Measurements from ENCODE around the gene ZBTB43. TPM values are rescaled to one million over a fixed set of nuclear protein-coding genes. Genes with fewer than 3 reads are reported as not detected.
"Not testable (repeated sequence)": the region's sequence is repeated elsewhere in the genome, so short reads cannot be mapped to it uniquely, and the experiment has no call there.

Gene ZBTB43
- total and polyA plus RNA-seq, 4 experiments from 2014 or later: 8.2 to 22.7 (median 15.7) TPM

DNA sequence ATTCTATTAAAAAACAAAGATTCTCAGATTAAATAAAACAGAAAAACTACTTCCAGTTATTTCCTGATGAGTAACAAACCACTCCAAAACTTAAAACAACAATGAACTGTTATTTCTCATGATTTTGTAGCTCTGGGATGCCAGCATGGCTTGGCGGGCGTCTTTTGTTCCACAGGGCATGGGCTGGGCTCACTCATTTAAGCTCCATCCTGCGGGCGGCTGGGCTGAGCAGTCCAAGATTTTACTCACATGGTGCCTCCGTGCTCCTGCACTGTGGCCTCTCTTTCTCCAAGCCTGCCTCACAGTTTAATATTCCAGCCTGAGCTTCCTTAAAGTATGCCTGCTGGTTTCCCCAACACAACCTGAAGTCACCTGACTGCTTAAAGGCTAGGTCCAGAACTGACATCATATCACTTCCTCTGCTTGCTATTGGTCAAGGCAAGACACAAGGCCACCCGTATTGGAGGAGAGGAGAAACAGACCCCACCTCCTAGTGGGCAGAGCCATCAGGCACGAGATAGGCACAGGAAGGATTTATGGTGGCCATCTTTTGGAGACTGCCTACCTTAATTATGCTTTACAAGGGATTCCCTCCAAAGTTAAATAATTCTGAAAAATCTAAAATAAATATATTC, 41.6 kb upstream of the ZBTB43 start:
- Mint-ChIP-seq H3K9me3 (no peaks in the 10 kb centered on the region), H3K4me1 (no peaks in the 10 kb centered on the region), H3K4me3 (no peak overlapping the region), H3K27me3 (peaks cover 3 to 9% of the 10 kb centered on the region in 2 donors), H3K27ac (no peak overlapping the region), H3K36me3 (no peaks in the 10 kb centered on the region)
- POLR2A ChIA-PET (ENCODE audit: partially characterized antibody): interaction anchor here (0.6 to 1.2 kb wide), 2 partner anchors 19 to 40 kb away, joined by 3 read pairs; no protein-coding TSS in a partner anchor
- no peaks in the 10 kb centered on the region for H3K9me3 ChIP-seq (ENCODE audit: control insufficient read depth in 1 of 2, low read length in 2 of 2)
- no peak for DNase-seq
- no peaks in the 10 kb centered on the region for H3K27me3 ChIP-seq (ENCODE audit: insufficient read depth, low read length)
- H3K27ac ChIP-seq (ENCODE audit: low read depth, low read length): no peak overlapping the region
- CTCF ChIA-PET (ENCODE audit: partially characterized antibody): interaction anchor here (1.0 to 1.1 kb wide), 2 partner anchors 9 to 10 kb away, joined by 4 read pairs; no protein-coding TSS in a partner anchor
- intact Hi-C loops (cut with micrococcal nuclease): no loop called here
- H3K36me3 ChIP-seq (ENCODE audit: insufficient read depth, low read length): no peaks in the 10 kb centered on the region
- H3K4me1 ChIP-seq (ENCODE audit: insufficient read depth, low read length): no peaks in the 10 kb centered on the region
- no peak overlapping the region for H3K4me3 ChIP-seq (ENCODE audit: low read length in 2 of 2)

DNA sequence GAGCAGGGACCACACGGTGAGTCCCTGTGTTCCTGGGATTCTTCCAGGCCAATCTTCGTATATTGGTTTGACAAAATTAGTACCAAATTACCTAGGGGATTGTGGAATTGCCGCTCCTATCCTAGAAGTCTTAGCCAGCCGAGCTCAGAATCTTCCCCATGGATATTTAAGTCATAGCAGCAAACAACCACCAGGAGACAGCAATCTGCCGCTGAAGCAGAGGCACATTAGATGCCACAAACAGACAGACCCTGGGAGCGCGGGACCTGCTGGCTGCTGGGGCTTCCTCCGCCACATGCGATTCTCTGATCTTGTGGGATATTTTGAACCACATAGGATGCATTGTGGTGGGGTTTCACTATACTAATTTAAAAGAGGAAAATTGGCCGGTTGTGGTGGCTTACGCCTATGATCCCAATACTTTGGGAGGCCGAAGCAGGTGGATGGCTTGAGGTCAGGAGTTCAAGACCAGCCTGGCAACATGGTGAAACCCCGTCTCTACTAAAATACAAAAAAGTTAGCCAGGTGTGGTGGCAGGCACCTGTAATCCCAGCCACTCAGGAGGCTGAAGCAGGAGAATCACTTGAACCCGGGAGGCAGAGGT, 31.7 kb upstream of the ZBTB43 start:
- H3K4me3 Mint-ChIP-seq: no peak overlapping the region
- POLR2A ChIA-PET (ENCODE audit: partially characterized antibody): no interaction called here
- no peak for DNase-seq

DNA sequence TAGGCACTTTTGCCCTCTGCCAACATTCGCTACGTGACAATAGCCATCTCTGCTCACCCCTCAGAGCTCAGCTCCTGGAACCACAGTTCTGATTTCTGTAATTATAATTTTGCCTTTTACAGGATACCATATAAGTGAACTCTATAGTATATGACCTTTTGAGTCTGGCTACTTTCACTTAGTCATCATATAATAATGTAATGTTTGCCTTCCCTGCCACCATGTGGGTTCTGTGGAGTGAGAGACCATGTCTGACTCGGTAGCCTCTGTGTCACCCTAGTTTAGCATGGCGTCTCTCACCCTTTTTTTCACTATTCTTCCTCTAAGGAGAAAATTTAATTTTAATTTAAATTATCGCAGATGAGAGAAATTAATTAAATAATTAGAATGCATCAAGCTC, 28.9 kb upstream of the ZBTB43 start:
- Mint-ChIP-seq H3K4me1 (peaks cover 0 to 4% (median 0%) of the 10 kb centered on the region in 4 donors), H3K4me3 (no peak overlapping the region), H3K27ac (peak overlapping the region in 1 of 7 donors; percentile 47), H3K9me3 (no peaks in the 10 kb centered on the region), H3K27me3 (peaks cover 6 to 15% of the 10 kb centered on the region in 2 donors), H3K36me3 (no peaks in the 10 kb centered on the region)
- ChIA-PET POLR2A (ENCODE audit: partially characterized antibody) (interaction anchor here (1.0 kb wide), 1 partner anchor 53 kb away, joined by 3 read pairs; no protein-coding TSS in a partner anchor), CTCF (ENCODE audit: partially characterized antibody) (interaction anchor here (12.8 kb wide), 1 partner anchor 69 kb away, joined by 587 read pairs; no protein-coding TSS in a partner anchor)
- H3K27ac ChIP-seq (ENCODE audit: low read depth, low read length): no peak overlapping the region
- H3K36me3 ChIP-seq (ENCODE audit: insufficient read depth, low read length): no peaks in the 10 kb centered on the region
- DNase-seq: no peak
- intact Hi-C loops (cut with micrococcal nuclease): no loop called here
- H3K4me3 ChIP-seq (ENCODE audit: low read length in 2 of 2): no peak overlapping the region
- H3K27me3 ChIP-seq (ENCODE audit: insufficient read depth, low read length): no peaks in the 10 kb centered on the region
- no peaks in the 10 kb centered on the region for H3K9me3 ChIP-seq (ENCODE audit: control insufficient read depth in 1 of 2, low read length in 2 of 2)
- no peaks in the 10 kb centered on the region for H3K4me1 ChIP-seq (ENCODE audit: insufficient read depth, low read length)

More for the DNA sequence above, 31.7 kb upstream of the ZBTB43 start:
- Mint-ChIP-seq H3K27me3 (peaks cover 3 to 6% of the 10 kb centered on the region in 2 donors), H3K27ac (no peak overlapping the region), H3K4me1 (peaks cover 0 to under 1% (median 0%) of the 10 kb centered on the region in 4 donors), H3K36me3 (no peaks in the 10 kb centered on the region), H3K9me3 (no peaks in the 10 kb centered on the region)
- Histone ChIP-seq H3K27me3 (ENCODE audit: insufficient read depth, low read length) (no peaks in the 10 kb centered on the region), H3K4me1 (ENCODE audit: insufficient read depth, low read length) (no peaks in the 10 kb centered on the region), H3K36me3 (ENCODE audit: insufficient read depth, low read length) (no peaks in the 10 kb centered on the region), H3K9me3 (ENCODE audit: control insufficient read depth in 1 of 2, low read length in 2 of 2) (no peaks in the 10 kb centered on the region), H3K27ac (ENCODE audit: low read depth, low read length) (no peak overlapping the region), H3K4me3 (ENCODE audit: low read length in 2 of 2) (no peak overlapping the region)
- CTCF ChIA-PET (ENCODE audit: partially characterized antibody): interaction anchor here (1.5 to 5.4 kb wide), 2 partner anchors 10 to 67 kb away, joined by 4 to 44 read pairs; no protein-coding TSS in a partner anchor
- intact Hi-C loops (cut with micrococcal nuclease): no loop called here

DNA sequence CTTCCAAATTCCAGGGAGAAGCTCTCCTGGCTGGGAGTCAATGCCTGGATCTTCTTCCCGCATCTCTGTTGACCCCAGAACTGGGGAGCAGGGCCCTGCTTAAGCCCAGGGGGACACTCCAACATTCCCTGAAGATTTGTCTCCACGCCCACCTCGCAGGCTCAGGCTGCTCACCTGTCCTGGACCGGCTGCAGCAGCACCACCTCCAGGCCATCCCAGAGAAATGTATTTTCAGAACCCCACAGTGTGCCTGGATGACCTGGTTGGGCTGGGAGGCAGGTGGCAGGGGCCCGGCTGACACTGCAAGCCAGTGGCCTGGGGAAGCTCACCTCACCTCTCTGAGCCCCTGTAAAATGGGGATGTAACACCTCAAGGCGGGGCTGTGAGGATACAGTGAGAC, 27.1 kb upstream of the ZBTB43 start:
- Mint-ChIP-seq H3K36me3 (no peaks in the 10 kb centered on the region), H3K4me3 (no peak overlapping the region), H3K9me3 (no peaks in the 10 kb centered on the region), H3K4me1 (peaks cover 0 to 4% (median 2%) of the 10 kb centered on the region in 4 donors), H3K27ac (no peak overlapping the region), H3K27me3 (peaks cover 9 to 19% of the 10 kb centered on the region in 2 donors)
- ChIA-PET POLR2A (ENCODE audit: partially characterized antibody) (interaction anchor here (1.0 to 2.3 kb wide), 2 partner anchors 9 to 71 kb away, joined by 3 to 4 read pairs; no protein-coding TSS in a partner anchor), CTCF (ENCODE audit: partially characterized antibody) (interaction anchor here (1.7 to 12.8 kb wide), 2 partner anchors 59 to 70 kb away, joined by 6 to 587 read pairs; no protein-coding TSS in a partner anchor)
- intact Hi-C loops (cut with micrococcal nuclease): no loop called here
- Histone ChIP-seq H3K9me3 (ENCODE audit: control insufficient read depth in 1 of 2, low read length in 2 of 2) (no peaks in the 10 kb centered on the region), H3K27me3 (ENCODE audit: insufficient read depth, low read length) (no peaks in the 10 kb centered on the region), H3K4me3 (ENCODE audit: low read length in 2 of 2) (no peak overlapping the region), H3K36me3 (ENCODE audit: insufficient read depth, low read length) (no peaks in the 10 kb centered on the region), H3K27ac (ENCODE audit: low read depth, low read length) (no peak overlapping the region), H3K4me1 (ENCODE audit: insufficient read depth, low read length) (peaks cover 5% of the 10 kb centered on the region)
- no peak for DNase-seq

DNA sequence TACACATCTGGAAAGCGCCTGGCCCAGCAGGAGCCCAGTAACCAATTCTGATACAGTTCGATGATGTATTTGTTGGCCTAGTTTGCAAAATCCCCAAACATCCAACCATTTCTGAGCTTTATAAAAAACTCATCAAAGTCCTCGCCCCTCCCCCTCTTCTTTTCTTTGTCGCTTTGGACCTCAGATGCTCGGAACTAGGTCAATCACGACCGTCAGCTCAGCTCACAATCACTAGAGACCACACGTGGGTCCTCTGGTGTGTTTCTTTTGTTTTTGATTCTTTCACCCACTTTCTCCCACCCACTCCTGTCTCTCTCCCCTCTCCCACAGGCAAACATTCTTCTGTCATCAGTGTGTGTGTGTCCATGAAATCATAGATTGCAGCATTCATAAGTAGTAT, 26.7 kb upstream of the ZBTB43 start:
- H3K4me1 Mint-ChIP-seq: peaks cover 0 to 4% (median 2%) of the 10 kb centered on the region in 4 donors
- H3K36me3 Mint-ChIP-seq: no peaks in the 10 kb centered on the region

DNA sequence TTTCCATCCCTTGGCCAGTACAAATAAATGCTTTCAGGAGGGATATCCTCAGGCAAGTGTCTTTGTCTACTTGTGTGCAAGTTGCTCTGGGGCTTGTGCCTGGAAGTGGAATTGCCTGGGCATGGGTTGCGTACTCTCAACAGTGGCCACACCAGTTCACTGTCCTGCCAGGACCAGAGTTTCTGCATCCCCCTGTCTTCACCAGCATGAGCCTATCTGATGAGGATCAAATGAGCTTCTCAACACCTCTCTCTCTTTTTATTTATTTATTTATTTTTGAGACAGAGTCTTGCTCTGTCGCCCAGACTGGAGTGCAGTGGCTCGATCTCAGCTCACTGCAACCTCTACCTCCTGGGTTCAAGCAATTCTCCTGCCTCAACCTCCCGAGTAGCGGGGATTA, 26.1 kb upstream of the ZBTB43 start:
- DNase-seq; H3K27ac ChIP-seq (ENCODE audit: low read depth, low read length); intact Hi-C loops (cut with micrococcal nuclease); H3K4me1 Mint-ChIP-seq; H3K9me3 ChIP-seq (ENCODE audit: control insufficient read depth in 1 of 2, low read length in 2 of 2); H3K36me3 Mint-ChIP-seq; H3K4me3 Mint-ChIP-seq; H3K9me3 Mint-ChIP-seq; H3K27ac Mint-ChIP-seq; H3K27me3 ChIP-seq (ENCODE audit: insufficient read depth, low read length); H3K4me3 ChIP-seq (ENCODE audit: low read length in 2 of 2); H3K4me1 ChIP-seq (ENCODE audit: insufficient read depth, low read length); H3K36me3 ChIP-seq (ENCODE audit: insufficient read depth, low read length): not testable (repeated sequence)
- POLR2A ChIA-PET (ENCODE audit: partially characterized antibody): interaction anchor here (1.0 to 2.3 kb wide), 2 partner anchors 8 to 72 kb away, joined by 3 to 4 read pairs; no protein-coding TSS in a partner anchor
- CTCF ChIA-PET (ENCODE audit: partially characterized antibody): interaction anchor here (12.8 kb wide), 1 partner anchor 71 kb away, joined by 587 read pairs; no protein-coding TSS in a partner anchor
- H3K27me3 Mint-ChIP-seq: peaks cover 8 to 19% of the 10 kb centered on the region in 2 donors

More for the DNA sequence above, 26.7 kb upstream of the ZBTB43 start:
- Mint-ChIP-seq H3K27ac (peak overlapping the region in 1 of 7 donors; percentile 44), H3K9me3 (no peaks in the 10 kb centered on the region), H3K27me3 (peaks cover 8 to 19% of the 10 kb centered on the region in 2 donors), H3K4me3 (no peak overlapping the region)
- intact Hi-C loops (cut with micrococcal nuclease): no loop called here
- H3K36me3 ChIP-seq (ENCODE audit: insufficient read depth, low read length): no peaks in the 10 kb centered on the region
- H3K4me3 ChIP-seq (ENCODE audit: low read length in 2 of 2): no peak overlapping the region
- DNase-seq: no peak
- POLR2A ChIA-PET (ENCODE audit: partially characterized antibody): interaction anchor here (1.0 to 2.3 kb wide), 2 partner anchors 8 to 72 kb away, joined by 3 to 4 read pairs; no protein-coding TSS in a partner anchor
- peaks cover 5% of the 10 kb centered on the region for H3K4me1 ChIP-seq (ENCODE audit: insufficient read depth, low read length)
- no peaks in the 10 kb centered on the region for H3K27me3 ChIP-seq (ENCODE audit: insufficient read depth, low read length)
- no peak overlapping the region for H3K27ac ChIP-seq (ENCODE audit: low read depth, low read length)
- CTCF ChIA-PET (ENCODE audit: partially characterized antibody): interaction anchor here (1.7 to 12.8 kb wide), 2 partner anchors 59 to 71 kb away, joined by 6 to 587 read pairs; no protein-coding TSS in a partner anchor
- H3K9me3 ChIP-seq (ENCODE audit: control insufficient read depth in 1 of 2, low read length in 2 of 2): no peaks in the 10 kb centered on the region
